Measurements from ENCODE around the gene SNAPIN. TPM values are rescaled to one million over a fixed set of nuclear protein-coding genes. Genes with fewer than 3 reads are reported as not detected.

Gene SNAPIN
- total and polyA plus RNA-seq, 4 donors: 26.3 to 38.1 (median 33.6) TPM

DNA sequence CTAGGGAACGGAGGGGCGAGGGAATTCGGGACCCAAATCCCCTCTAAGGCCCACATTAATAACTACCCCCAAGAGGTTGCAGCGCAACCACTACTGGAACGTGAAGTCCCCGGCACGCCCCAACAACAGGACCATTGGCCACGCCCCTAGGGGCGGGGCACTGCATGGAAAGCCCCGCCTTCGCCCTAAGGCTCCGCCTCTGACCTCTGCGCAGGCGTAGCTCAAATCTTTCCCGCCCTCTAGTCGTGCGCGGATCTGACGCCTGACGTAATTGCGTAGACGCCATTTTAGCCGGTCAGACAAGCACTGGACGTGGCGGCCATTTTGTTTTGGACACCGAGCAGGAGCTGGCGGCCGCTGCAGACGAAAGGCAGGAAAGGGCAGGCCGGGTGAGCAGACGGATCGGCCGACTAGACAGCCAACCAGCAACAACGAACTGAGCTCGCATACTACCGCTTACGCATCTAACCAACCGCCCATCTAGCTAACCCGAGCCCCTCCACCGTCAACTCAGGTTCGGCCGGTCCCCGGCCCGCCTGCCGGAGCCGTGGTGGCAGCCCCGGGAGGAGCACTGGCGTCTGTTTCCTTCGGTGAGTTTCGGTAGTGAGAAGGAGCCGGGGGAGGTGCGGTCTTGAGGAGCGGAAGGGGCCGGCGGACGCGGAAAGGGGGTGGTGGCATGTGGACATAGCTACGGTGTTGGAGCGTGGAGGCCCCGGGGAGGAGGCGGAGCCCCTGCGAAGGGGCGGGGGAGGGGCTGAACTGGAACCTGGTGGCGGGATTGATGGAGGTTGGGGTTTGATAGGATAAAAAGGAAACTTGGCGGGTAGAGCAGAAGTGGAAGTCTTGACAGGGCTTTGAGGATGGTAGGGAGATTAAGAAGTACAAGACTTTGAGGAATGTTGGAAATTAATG lies 24.5 kb upstream of the SNAPIN start, which contains the start of gene CHTOP:
Gene CHTOP, plus strand, starts transcription at position 313 of the 912 bp plus-strand sequence. CDS start 2,523 bp downstream, outside the sequence.
- TF ChIP-seq CTCF (IDR thresholded peaks at IDR 0.05; ENCODE audit: control extremely low read depth, extremely low read depth): no peak
- H3K9ac ChIP-seq (ENCODE audit: insufficient read depth in 1 of 2, low read length in 2 of 2): peak within 1 kb of the TSS; percentile 98 to 100
- DNase-seq (peak; percentile 98 to 99 (median 99)), ATAC-seq (ENCODE audit: insufficient read depth, low FRiP score) (peak; percentile 96)
- H3K4me1 ChIP-seq (ENCODE audit: control insufficient read depth in 5 of 5, insufficient read depth in 5 of 5, low read length in 5 of 5): peaks cover 0 to 16% (median 15%) of the 10 kb centered on the region in 5 donors
- H3K9me3 ChIP-seq (ENCODE audit: control insufficient read depth in 4 of 4, insufficient read depth in 3 of 4, low read length in 3 of 4): no peaks in the 10 kb centered on the region
- WGBS, 2 donors: 2 to 4% methylated on average over 62 to 65 of the region's 65 CpGs
- H3K4me3 ChIP-seq: peak within 1 kb of the TSS; percentile 87
- H3K27ac ChIP-seq (ENCODE audit: low read depth in 1 of 2, low read length in 1 of 2): peak within 1 kb of the TSS; percentile 98 to 99
- peaks cover 16 to 28% (median 22%) of the 10 kb centered on the region in 4 donors for H3K36me3 ChIP-seq (ENCODE audit: control insufficient read depth in 4 of 4, insufficient read depth in 4 of 4, low read length in 4 of 4)
- H3K27me3 ChIP-seq (ENCODE audit: control insufficient read depth in 3 of 3, insufficient read depth in 3 of 3, low read length in 2 of 3): no peaks in the 10 kb centered on the region

DNA sequence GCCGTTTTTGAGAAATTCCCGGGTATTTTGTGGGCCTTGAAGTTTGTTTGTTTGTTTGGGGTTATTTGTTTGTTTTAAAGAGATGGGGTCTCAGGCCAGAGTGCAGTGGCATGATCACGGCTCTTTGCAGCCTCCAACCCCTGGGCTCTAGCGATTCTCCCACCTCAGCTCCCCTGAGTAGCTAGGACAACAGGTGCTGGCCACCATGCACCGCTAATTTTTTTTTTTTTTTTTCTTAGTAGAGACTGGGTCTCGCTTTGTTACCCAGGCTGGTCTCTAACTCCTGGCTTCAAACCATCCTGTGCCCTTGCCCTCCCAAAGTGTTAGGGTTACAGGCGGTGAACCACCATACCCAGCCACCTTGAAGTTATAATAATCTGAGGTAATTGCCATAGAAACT lies 22.6 kb upstream of the SNAPIN start:
- TF ChIP-seq CTCF (IDR thresholded peaks at IDR 0.05; ENCODE audit: control extremely low read depth, extremely low read depth): no peak
- H3K4me1 ChIP-seq (ENCODE audit: control insufficient read depth in 5 of 5, insufficient read depth in 5 of 5, low read length in 5 of 5): peaks cover 0 to 12% (median 9%) of the 10 kb centered on the region in 5 donors
- WGBS, 2 donors: 87 to 92% methylated on average over 7 of the region's 7 CpGs
- H3K27ac ChIP-seq (ENCODE audit: low read depth in 1 of 2, low read length in 1 of 2): peak overlapping the region; percentile 40 to 84
- no peak overlapping the region for H3K9ac ChIP-seq (ENCODE audit: insufficient read depth in 1 of 2, low read length in 2 of 2)
- no peak for ATAC-seq (ENCODE audit: insufficient read depth, low FRiP score)
- H3K4me3 ChIP-seq: no peak overlapping the region
- DNase-seq: no peak
- no peaks in the 10 kb centered on the region for H3K9me3 ChIP-seq (ENCODE audit: control insufficient read depth in 4 of 4, insufficient read depth in 3 of 4, low read length in 3 of 4)
- peaks cover 19 to 38% (median 31%) of the 10 kb centered on the region in 4 donors for H3K36me3 ChIP-seq (ENCODE audit: control insufficient read depth in 4 of 4, insufficient read depth in 4 of 4, low read length in 4 of 4)
- no peaks in the 10 kb centered on the region for H3K27me3 ChIP-seq (ENCODE audit: control insufficient read depth in 3 of 3, insufficient read depth in 3 of 3, low read length in 2 of 3)

DNA sequence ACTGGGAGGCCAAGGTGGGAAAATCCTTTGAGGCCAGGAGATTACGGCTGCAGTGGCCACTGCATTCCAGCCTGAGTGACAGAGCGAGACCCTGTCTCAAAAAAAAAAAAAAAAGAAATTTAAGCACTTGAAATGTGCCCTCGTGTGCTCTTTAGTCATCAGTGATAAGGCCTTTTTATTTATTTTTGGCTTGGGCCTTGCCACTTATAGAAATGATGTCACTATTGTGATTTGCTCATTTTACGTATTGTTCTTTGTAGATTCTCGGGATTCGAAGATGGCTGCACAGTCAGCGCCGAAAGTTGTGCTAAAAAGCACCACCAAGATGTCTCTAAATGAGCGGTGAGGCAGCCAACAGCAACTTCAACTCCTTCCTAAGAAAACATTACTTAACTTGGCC lies 22.2 kb upstream of the SNAPIN start:
- ATAC-seq (ENCODE audit: insufficient read depth, low FRiP score) (no peak), DNase-seq (no peak)
- H3K9ac ChIP-seq (ENCODE audit: insufficient read depth in 1 of 2, low read length in 2 of 2): no peak overlapping the region
- H3K9me3 ChIP-seq (ENCODE audit: control insufficient read depth in 4 of 4, insufficient read depth in 3 of 4, low read length in 3 of 4): no peaks in the 10 kb centered on the region
- H3K36me3 ChIP-seq (ENCODE audit: control insufficient read depth in 4 of 4, insufficient read depth in 4 of 4, low read length in 4 of 4): peaks cover 19 to 42% (median 33%) of the 10 kb centered on the region in 4 donors
- 91 to 92% methylated on average over 9 of the region's 9 CpGs for WGBS, 2 donors
- no peak for TF ChIP-seq CTCF (IDR thresholded peaks at IDR 0.05; ENCODE audit: control extremely low read depth, extremely low read depth)
- no peak overlapping the region for H3K4me3 ChIP-seq
- peak overlapping the region in 1 of 2 donors; percentile 84 for H3K27ac ChIP-seq (ENCODE audit: low read depth in 1 of 2, low read length in 1 of 2)
- peaks cover 0 to 15% (median 9%) of the 10 kb centered on the region in 5 donors for H3K4me1 ChIP-seq (ENCODE audit: control insufficient read depth in 5 of 5, insufficient read depth in 5 of 5, low read length in 5 of 5)
- H3K27me3 ChIP-seq (ENCODE audit: control insufficient read depth in 3 of 3, insufficient read depth in 3 of 3, low read length in 2 of 3): no peaks in the 10 kb centered on the region

All from lung (tissue), 12 donors.